ENCODE measurements around the gene WRAP73.
A peak's percentile ranks its signal among the peaks of the same experiment; 100 is the strongest.

Gene WRAP73

GRCh38 chr1:3610527-3611169 lies 39.3 kb downstream of the WRAP73 start:
- peak in 1 of 2 experiments; percentile 44 for DNase-seq

- DNase-seq, result no peak
These were observed 40.0 kb downstream of the WRAP73 start for GRCh38 chr1:3609769-3610526.

DNA sequence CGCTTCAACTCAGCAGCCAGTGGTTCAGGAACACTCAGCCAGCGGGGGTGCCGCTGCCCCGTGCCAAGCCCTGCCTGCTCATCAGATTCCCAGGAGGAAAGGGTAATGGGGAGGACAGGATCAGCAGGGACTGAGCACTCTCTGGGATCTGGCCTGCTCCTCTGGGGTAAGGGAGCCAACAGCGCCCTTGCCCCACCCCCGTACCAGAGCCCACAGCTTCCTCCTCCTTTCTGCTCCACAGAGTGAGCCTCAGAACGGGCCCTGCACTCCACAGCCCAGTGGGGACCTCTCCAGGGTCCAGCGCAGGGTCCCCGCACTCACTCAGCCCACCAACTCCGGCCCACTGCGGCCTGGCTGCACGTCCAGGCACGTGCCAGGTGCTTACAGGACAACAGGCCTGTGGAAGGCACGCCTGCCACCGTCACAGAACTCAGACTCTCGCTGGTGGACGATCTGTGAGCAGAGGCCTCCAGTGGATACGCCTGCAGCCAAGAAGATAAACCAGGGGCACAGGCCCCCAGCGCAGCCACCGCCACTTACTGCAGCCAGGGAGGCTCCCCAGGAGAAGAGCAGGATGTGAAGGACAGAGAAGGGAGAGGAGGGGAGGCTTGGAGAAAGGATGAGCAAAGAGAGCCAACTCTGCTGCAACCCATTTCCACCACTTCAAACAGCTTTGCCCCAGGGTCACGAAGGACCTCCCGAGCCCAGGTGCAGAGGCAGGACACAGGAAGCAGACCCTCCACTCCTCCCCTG lies 40.7 kb downstream of the WRAP73 start:
- DNase-seq, result no peak

DNA sequence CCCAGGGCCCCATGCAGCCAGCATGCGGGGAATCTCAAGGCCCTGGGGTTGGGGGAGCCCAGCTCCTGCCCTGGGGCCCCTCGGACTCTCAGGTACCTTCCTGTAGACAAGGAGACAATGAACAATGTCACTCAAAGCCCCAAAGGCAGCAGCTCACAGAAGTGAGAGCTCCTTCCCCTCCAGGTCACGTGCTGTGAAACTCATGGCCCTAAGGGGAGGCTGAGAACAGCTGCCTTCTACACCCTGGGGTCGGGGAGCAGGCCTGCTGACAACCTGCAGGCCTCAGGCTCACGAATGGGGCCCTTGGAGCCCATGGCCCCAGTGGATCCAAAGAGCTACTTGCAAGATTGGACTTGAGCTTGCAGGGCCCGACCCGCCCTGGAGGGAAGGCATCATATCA lies 41.7 kb downstream of the WRAP73 start:
- DNase-seq, result peak in 1 of 2 experiments; percentile 34

DNA sequence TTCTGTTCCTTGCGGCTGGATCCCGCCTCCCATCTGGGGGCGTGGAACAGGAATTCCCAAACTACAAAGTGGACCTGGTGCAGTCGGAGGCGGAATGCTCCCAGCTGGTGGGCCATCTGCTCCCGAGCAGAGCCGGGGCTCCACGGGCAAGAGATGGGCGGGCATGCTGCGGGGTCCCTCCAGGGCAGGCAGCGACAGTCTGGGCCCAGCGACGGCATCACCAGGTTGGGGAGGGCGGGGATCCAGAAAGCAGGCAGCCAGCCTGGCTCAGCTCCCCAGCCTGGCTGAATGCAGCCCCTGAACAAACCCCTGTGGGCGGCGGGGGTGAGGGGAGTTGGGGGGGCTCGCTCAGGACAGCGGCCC lies 42.2 kb downstream of the WRAP73 start:
- DNase-seq, result peak; percentile 52 to 78

DNA sequence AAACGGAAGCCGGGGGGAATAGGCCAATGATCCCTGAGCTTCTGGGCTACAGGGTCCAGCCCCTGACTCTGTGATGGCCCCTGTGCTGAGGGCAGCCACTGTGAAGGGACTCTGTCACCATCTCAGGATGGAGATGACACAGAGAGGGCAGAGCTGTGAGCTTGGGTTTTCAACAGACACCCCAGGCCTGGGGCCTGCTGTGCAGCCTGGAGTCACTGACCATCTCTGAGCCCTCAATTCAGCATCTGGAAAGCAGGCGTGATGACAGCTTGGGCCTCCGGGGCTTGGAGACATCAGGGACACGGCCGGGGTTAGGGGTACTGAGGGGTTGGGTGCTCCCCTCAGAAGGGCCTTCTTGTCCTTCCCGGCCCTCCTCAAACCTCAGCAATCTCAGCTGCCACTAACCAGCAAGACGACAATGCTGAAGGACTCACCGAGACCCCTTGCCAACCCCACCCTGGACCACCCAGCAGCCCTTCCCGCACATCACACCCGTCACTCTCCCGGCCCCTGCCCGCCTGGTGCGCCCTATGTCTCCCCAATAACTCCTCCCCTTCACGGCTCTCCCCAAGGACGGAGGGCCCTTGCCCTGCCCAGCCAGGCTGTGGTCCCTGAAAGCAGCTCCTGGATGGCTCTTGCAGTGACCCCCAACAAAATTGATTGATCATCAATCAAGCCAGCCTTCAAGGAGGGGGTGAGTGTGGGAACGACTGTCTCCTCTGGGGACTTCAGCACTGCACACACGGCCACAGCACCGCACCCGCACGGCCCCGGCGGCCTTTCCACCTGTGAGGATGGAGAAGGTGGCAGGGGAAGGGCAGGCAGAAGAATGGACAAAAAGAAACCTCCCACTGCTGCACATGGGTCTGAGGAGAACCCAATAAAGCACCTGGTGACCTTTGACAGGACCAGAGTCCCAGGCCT lies 42.9 kb downstream of the WRAP73 start:
- DNase-seq, result no peak

DNA sequence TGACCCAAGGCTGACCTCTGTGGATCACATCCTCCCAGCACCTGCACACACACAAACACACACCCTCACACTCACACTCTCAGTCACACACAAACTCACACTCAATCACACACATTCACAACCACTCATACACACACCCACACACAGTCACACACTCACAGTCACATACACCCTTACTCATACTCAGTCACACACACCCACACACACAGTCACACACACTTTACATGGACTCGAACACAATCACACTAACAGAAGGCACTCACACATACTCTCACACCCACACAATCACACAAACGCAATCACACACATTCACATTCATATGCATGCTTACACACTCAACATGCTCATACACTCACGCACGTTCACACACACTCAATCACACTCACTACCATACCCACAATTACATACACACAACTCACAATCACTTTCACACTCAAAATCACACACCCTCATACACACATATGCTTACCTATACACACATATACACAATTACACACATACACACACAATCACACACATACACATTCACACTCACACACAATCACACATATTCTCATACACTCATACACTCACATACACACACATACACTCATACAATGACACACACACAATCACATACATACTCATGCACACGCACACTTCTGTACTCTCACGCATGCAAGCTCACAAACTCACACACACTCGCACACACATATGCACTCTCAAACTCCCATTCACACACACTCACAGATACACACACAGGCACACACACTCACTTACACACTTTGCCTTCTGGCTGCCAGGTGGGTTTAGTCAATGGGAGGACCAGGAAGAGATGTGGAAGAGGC lies 44.7 kb downstream of the WRAP73 start:
- no peak for DNase-seq

GRCh38 chr1:3604468-3604974 lies 45.4 kb downstream of the WRAP73 start:
- DNase-seq, result no peak

DNA sequence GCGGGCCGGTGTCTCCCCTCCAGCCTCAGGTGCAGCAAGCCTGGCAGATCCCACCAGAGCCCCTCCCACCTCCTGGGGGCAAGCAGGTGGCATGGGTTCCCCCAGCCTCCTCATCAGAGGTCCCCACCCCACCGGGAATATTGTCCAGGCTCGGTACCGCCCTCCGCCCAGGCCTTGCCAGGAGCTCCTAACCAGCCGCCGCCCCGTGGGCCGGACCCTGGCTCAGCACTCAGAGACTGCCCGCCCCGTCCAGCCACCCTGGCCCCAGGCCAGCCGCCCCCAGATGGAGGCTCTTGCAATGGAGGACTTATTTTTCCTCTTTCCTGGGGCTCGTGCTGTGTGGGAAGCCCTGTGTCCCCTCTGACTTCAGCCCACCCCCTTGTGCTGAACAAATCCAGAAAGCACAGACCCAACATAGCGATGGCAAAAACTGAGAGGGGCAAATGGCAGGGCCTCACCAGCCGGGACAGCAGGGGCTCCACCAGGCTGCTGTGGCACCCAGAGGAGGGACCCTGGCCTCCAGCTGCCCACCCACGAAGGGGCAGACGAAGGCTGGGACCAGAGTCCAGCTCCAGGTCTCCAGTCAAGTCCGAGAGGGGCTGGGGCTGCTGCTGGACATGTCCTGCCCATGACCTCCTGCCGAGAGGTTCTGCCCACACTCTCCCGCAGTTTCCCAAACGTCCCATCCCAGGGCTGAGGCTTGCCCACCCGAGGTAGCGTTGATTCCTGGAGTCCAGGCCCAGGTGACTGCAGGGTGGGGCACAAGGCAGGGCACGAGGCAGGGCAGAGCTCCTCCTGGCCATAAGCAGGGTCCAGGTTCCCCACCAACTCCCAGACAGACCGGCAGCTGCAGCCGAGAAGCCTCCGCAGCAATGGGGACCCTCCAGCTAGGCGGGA lies 46.1 kb downstream of the WRAP73 start:
- DNase-seq, result no peak

GRCh38 chr1:3603156-3603555 lies 46.7 kb downstream of the WRAP73 start:
- no peak for DNase-seq

DNA sequence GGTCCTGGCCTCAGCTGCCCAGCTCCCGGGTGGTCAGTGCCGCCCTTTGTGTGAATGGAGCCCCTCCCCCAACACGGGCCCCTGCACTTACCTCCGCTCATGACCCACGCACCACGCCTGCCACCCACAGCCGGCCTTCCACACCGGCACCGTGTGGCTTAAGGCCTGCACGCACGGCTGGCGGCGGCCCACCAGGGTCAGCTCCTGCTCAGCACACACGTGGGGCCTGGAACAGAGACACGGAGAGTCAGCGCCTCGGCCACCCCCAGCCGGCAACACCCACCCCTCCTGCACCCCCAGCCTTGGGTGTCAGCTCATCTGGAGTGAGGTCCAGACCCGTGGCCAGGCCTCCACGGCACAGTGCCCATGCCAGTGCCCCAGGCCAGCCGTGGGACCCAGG lies 47.5 kb downstream of the WRAP73 start:
- DNase-seq, result no peak

DNA sequence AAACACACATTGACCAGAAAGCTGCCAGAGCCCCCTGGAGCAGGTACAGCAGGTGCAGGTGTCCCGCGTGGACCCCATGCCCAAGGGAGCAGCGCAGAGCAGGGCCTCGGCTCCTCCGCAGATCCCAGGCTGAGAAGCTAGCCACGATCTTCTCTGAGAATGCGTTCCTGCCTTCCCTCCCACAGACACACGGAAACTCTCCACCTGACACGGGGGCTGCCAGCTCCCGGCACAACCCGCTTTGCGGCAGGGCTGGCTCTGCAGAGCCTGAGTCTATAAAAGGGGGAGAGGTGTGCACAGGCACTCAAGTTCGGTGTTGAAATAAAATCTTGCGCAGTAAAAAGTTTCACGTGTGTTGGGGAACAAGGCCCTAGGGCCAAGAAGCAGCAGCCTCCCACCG lies 48.2 kb downstream of the WRAP73 start:
- DNase-seq, result no peak

GRCh38 chr1:3600354-3600753 lies 49.5 kb downstream of the WRAP73 start:
- DNase-seq, result no peak

- no peak for DNase-seq
These were observed 50.1 kb downstream of the WRAP73 start for GRCh38 chr1:3599816-3600215.

- peak in 1 of 2 experiments; percentile 23 for DNase-seq
These were observed 50.6 kb downstream of the WRAP73 start for GRCh38 chr1:3599286-3599811.

DNA sequence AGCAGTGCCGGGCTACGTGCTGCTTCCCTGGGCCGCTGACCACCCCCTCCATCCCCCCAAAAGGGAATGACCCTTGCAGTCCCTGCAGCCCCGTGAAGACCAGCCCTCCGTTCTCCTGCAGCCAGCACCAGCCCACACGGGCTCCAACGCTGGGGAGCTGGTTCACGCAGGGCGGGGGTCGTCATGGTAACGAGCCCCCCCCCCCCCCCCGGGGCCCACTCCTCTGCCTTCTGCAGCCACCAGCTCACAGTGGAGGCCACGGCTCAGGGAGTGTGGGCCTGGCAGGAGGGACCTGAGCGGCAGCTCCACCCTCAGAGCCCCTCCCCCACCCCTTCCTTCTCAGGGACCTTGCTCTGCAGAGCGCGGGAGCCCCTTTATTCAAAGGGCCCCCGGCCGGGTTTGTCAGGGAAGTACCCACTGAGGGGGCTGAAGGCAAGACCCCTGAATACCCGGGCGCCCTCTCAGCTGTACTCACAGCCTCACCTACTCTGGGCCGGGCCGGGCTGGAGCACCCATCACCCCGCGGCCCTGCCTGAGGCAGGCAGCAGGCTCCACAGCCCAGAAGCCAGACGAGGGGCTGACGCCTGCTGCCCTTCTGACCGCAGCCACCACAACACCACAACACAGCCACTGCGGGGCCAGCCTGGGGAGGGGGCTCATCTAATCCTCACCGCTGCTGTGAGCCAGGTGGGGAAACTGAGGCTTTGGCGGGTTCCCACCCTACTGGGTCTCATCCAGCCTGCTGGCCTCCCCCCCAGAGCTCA lies 51.2 kb downstream of the WRAP73 start:
- no peak for DNase-seq

DNA sequence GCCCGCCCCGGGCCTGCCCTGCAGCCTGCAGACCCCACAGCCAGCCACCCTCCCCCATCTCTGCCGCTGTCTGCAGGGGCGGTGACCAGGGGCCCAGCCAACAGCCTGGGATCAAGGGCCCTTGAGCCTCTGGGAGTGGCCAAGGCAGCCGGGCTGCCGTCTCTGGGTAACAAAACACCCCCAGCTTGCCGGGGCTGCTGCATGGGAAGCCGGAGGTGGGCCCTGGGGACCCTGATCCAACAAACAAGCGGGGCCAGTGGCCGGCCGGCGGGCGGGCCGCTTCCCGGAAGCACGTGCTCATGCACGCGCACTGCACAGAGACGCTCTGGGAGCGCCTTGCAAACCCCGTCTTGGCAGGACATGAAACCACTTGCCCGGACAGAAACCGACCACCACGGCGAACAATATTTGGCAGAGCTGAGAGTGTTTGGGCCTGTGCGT lies 51.8 kb downstream of the WRAP73 start:
- no peak for DNase-seq

GRCh38 chr1:3597599-3597964 lies 52.3 kb downstream of the WRAP73 start:
- no peak for DNase-seq
